Measurements from ENCODE around the gene ANKRD10. TPM values are rescaled to one million over a fixed set of nuclear protein-coding genes. Genes with fewer than 3 reads are reported as not detected.

The ANKRD10 gene
- total RNA-seq, 2 experiments from 2014 or later = 75.5 to 83.8 TPM

DNA sequence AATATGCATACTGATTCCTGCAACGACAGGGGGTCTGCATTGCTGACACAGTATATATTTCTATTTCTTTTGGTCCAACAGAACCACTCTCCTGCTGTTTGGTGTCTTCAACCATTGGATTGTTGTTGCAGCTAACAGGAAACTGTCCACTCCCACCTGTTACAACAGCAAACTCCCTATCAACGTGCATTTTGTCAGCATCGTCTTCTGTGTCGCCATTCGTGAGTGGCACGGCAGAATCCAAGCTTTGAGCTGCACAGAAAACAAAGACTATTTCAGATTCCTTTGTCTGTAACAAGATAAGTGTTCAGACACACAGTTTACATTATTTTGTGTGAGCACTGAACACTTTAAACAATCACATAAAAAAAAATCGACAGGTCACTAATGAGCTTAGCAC lies 31.3 kb downstream of the ANKRD10 start:
- no peaks in the 10 kb centered on the region for H3K9me3 Mint-ChIP-seq
- H3K27ac ChIP-seq (ENCODE audit: low read depth in 1 of 2, low read length in 2 of 2) = no peak overlapping the region

DNA sequence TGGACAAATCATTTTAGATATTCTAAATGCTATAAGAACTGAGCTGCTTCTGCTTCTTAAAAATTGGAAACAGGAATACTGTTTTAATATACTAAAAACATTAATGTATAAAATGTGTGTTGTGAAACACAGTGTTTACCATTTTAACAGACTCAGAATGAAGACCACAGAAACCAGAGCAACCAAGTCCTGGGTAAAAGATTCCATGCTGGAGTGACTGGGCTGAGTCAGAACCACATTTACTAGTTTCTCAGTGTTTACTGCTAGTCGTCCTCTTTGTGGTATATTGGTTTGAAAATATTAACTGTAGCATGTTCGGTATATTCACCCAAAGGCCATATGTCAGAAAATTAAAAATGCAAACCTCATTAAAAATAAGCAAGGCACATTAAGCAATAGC lies 31.9 kb downstream of the ANKRD10 start:
- Histone ChIP-seq H3K9me3 (ENCODE audit: control insufficient read depth in 1 of 2, insufficient read depth in 1 of 2, low read length in 2 of 2) (no peaks in the 10 kb centered on the region), H3K36me3 (ENCODE audit: insufficient read depth, low read length) (no peaks in the 10 kb centered on the region), H3K4me3 (ENCODE audit: low read length) (no peak overlapping the region), H3K27me3 (ENCODE audit: control insufficient read depth in 1 of 2, insufficient read depth in 2 of 2, low read length in 2 of 2) (no peaks in the 10 kb centered on the region), H3K4me1 (ENCODE audit: insufficient read depth, low read length) (no peaks in the 10 kb centered on the region), H3K27ac (ENCODE audit: low read depth in 1 of 2, low read length in 2 of 2) (no peak overlapping the region)
- ChIA-PET CTCF (no interaction called here), POLR2A (no interaction called here)
- no peak for ATAC-seq (ENCODE audit: poor library complexity)
- Mint-ChIP-seq H3K27ac (no peak overlapping the region), H3K27me3 (no peaks in the 10 kb centered on the region), H3K4me1 (ENCODE audit: low read depth) (no peaks in the 10 kb centered on the region), H3K36me3 (ENCODE audit: low read depth) (no peaks in the 10 kb centered on the region), H3K9me3 (no peaks in the 10 kb centered on the region), H3K4me3 (no peak overlapping the region)
- no peak for DNase-seq
- TF ChIP-seq, protein P1, sequence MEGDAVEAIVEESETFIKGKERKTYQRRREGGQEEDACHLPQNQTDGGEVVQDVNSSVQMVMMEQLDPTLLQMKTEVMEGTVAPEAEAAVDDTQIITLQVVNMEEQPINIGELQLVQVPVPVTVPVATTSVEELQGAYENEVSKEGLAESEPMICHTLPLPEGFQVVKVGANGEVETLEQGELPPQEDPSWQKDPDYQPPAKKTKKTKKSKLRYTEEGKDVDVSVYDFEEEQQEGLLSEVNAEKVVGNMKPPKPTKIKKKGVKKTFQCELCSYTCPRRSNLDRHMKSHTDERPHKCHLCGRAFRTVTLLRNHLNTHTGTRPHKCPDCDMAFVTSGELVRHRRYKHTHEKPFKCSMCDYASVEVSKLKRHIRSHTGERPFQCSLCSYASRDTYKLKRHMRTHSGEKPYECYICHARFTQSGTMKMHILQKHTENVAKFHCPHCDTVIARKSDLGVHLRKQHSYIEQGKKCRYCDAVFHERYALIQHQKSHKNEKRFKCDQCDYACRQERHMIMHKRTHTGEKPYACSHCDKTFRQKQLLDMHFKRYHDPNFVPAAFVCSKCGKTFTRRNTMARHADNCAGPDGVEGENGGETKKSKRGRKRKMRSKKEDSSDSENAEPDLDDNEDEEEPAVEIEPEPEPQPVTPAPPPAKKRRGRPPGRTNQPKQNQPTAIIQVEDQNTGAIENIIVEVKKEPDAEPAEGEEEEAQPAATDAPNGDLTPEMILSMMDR (IDR thresholded peaks at IDR 0.05) = no peak
- intact Hi-C loops (cut with DNase I, micrococcal nuclease) = no loop called here

More for the DNA sequence above, 31.3 kb downstream of the ANKRD10 start:
- Mint-ChIP-seq H3K4me1 (ENCODE audit: low read depth) (no peaks in the 10 kb centered on the region), H3K4me3 (no peak overlapping the region), H3K27ac (no peak overlapping the region), H3K36me3 (ENCODE audit: low read depth) (no peaks in the 10 kb centered on the region), H3K27me3 (no peaks in the 10 kb centered on the region)
- intact Hi-C loops (cut with DNase I, micrococcal nuclease) = no loop called here
- no peak for ATAC-seq (ENCODE audit: poor library complexity)
- no peak for DNase-seq
- Histone ChIP-seq H3K4me1 (ENCODE audit: insufficient read depth, low read length) (no peaks in the 10 kb centered on the region), H3K4me3 (ENCODE audit: low read length) (no peak overlapping the region), H3K27me3 (ENCODE audit: control insufficient read depth in 1 of 2, insufficient read depth in 2 of 2, low read length in 2 of 2) (no peaks in the 10 kb centered on the region), H3K9me3 (ENCODE audit: control insufficient read depth in 1 of 2, insufficient read depth in 1 of 2, low read length in 2 of 2) (no peaks in the 10 kb centered on the region), H3K36me3 (ENCODE audit: insufficient read depth, low read length) (no peaks in the 10 kb centered on the region)
- POLR2A ChIA-PET = interaction anchor here (1.7 kb wide), 1 partner anchor 30 kb away, joined by 3 read pairs; no protein-coding TSS in a partner anchor
- TF ChIP-seq, protein P1 (IDR thresholded peaks at IDR 0.05) = no peak
- CTCF ChIA-PET = no interaction called here

- Histone ChIP-seq H3K9me3 (ENCODE audit: control insufficient read depth in 1 of 2, insufficient read depth in 1 of 2, low read length in 2 of 2) (no peaks in the 10 kb centered on the region), H3K4me1 (ENCODE audit: insufficient read depth, low read length) (no peaks in the 10 kb centered on the region), H3K36me3 (ENCODE audit: insufficient read depth, low read length) (no peaks in the 10 kb centered on the region), H3K27ac (ENCODE audit: low read depth in 1 of 2, low read length in 2 of 2) (no peak overlapping the region), H3K27me3 (ENCODE audit: control insufficient read depth in 1 of 2, insufficient read depth in 2 of 2, low read length in 2 of 2) (no peaks in the 10 kb centered on the region), H3K4me3 (ENCODE audit: low read length) (no peak overlapping the region)
- Mint-ChIP-seq H3K27me3 (no peaks in the 10 kb centered on the region), H3K4me1 (ENCODE audit: low read depth) (no peaks in the 10 kb centered on the region), H3K9me3 (no peaks in the 10 kb centered on the region), H3K4me3 (no peak overlapping the region), H3K36me3 (ENCODE audit: low read depth) (no peaks in the 10 kb centered on the region), H3K27ac (no peak overlapping the region)
- intact Hi-C loops (cut with DNase I, micrococcal nuclease) = no loop called here
- TF ChIP-seq, protein P1 (IDR thresholded peaks at IDR 0.05) = no peak
- ATAC-seq (ENCODE audit: poor library complexity) (no peak), DNase-seq (no peak)
- ChIA-PET CTCF (no interaction called here), POLR2A (interaction anchor here (1.4 to 1.5 kb wide), 2 partner anchors 12 to 33 kb away, joined by 3 read pairs; partner anchors contain the start of gene ANKRD10)
Observed at GRCh38 chr13:110881839-110882627, 32.8 kb downstream of the ANKRD10 start.

Measured in CD4-positive, alpha-beta T cell (primary cell).